NCI-H146 treated with DMSO at 0.1 percent for 48 hours (cell line): Measurements from ENCODE around the gene PTPN7.
"Not testable (repeated sequence)": the region's sequence is repeated elsewhere in the genome, so short reads cannot be mapped to it uniquely, and the experiment has no call there.

Experiments used
- DNase-seq: peaks from one replicate; lab custom pipeline; 2025; ENCODE audit not compliant: unreplicated experiment; lab: John Stamatoyannopoulos, UW

Gene PTPN7

GRCh38 chr1:202133001-202133400, 27.4 kb downstream of the PTPN7 start:
- DNase-seq, result no peak

GRCh38 chr1:202131956-202132821, 28.2 kb downstream of the PTPN7 start:
- DNase-seq, result no peak

GRCh38 chr1:202130816-202131522, 29.4 kb downstream of the PTPN7 start:
- DNase-seq, result no peak

GRCh38 chr1:202130297-202130721, 30.1 kb downstream of the PTPN7 start:
- no peak for DNase-seq

GRCh38 chr1:202129453-202130296, 30.7 kb downstream of the PTPN7 start:
- DNase-seq, result no peak

- no peak for DNase-seq
Observed at GRCh38 chr1:202127836-202128622, 32.4 kb downstream of the PTPN7 start.

- DNase-seq, result no peak
Observed at GRCh38 chr1:202127061-202127460, 33.3 kb downstream of the PTPN7 start.

- no peak for DNase-seq
Observed at GRCh38 chr1:202126426-202126825, 34.0 kb downstream of the PTPN7 start.

GRCh38 chr1:202125611-202126010, 34.8 kb downstream of the PTPN7 start:
- DNase-seq, result no peak

GRCh38 chr1:202124142-202124541, 36.3 kb downstream of the PTPN7 start:
- DNase-seq, result no peak

GRCh38 chr1:202123336-202123813, 37.0 kb downstream of the PTPN7 start:
- no peak for DNase-seq

- DNase-seq, result peak; percentile 37
Observed at GRCh38 chr1:202122639-202123335, 37.6 kb downstream of the PTPN7 start, which contains the start of gene GPR37L1. GPR37L1 (plus strand) TSS chr1:202122917; CDS start chr1:202122964, 47 bp downstream.

- no peak for DNase-seq
Observed at GRCh38 chr1:202121006-202121405, 39.4 kb downstream of the PTPN7 start.

- DNase-seq, result no peak
Observed at GRCh38 chr1:202117898-202118371, 42.5 kb downstream of the PTPN7 start.

- no peak for DNase-seq
Observed at GRCh38 chr1:202116287-202116686, 44.1 kb downstream of the PTPN7 start.

GRCh38 chr1:202113690-202114300, 46.6 kb downstream of the PTPN7 start:
- DNase-seq, result no peak

- no peak for DNase-seq
Observed at GRCh38 chr1:202112859-202113689, 47.3 kb downstream of the PTPN7 start.

- DNase-seq, result not testable (repeated sequence)
Observed at GRCh38 chr1:202111589-202111988, 48.8 kb downstream of the PTPN7 start.
